HepG2 (cell line): ENCODE measurements around the gene TMEM41A. TPM values are rescaled to one million over a fixed set of nuclear protein-coding genes. Genes with fewer than 3 reads are reported as not detected.

ENCODE experiments used
- ATAC-seq: fragments of 200-7000 bp; cut with Tn5 transposase; 3 replicates; pipeline ENCODE4 v1.9.1; 2020; ENCODE audit warnings: mild to moderate bottlenecking, moderate library complexity
- BruUV-seq: library from RNA; stranded (reverse); fragments of 400-500 nt; replicated peaks from 2 replicates; lab custom pipeline; 2021; lab: Mats Ljungman, UMichigan
- CTCF ChIA-PET: fragments of 300-600 bp; formaldehyde crosslinking; extraction: SDS; loops from one replicate; lab custom pipeline; 2021; ENCODE audit warnings: low total read pairs, inconsistent platforms, low intra/inter-chr PET ratio; lab: Yijun Ruan, JAX
- POLR2A ChIA-PET: fragments of 350-600 bp; sonication (Branson Sonifier 250); formaldehyde crosslinking; loops from one replicate; lab custom pipeline; 2020; ENCODE audit warnings: antibody characterized with exemption, inconsistent platforms; lab: Yijun Ruan, JAX
- DNase-seq: peaks from one replicate; pipeline ENCODE4 v3.0.0-alpha.2; 2015; ENCODE audit warnings: low spot score
- FAIRE-seq: peaks from 3 replicates; lab custom pipeline; 2011; peaks lifted over from hg19 to GRCh38; lab: Jason Lieb, UNC
- H2AFZ ChIP-seq: one replicate; pipeline ENCODE4 v1.6.1; 2011; ENCODE audit warnings: low read length, inconsistent platforms
- H3K27ac ChIP-seq: fragments of 300-600 bp; 3 replicates; pipeline ENCODE4 v1.8.0; 2011; ENCODE audit warnings: mixed run types, mild to moderate bottlenecking, mixed read lengths, low read length, inconsistent platforms; ENCODE audit not compliant: insufficient read depth; ENCODE audit errors: extremely low read length
- H3K27me3 ChIP-seq, 2 experiments: fragments of 200-600 bp in 1 of 2; 2 replicates in 1 of 2; 3 replicates in 1 of 2; pipeline versions ENCODE4 v1.6.0 to v1.8.0; 2011; ENCODE audit warnings: low read length in 2 of 2, mild to moderate bottlenecking in 2 of 2, moderate library complexity in 2 of 2, inconsistent platforms in 1 of 2; ENCODE audit not compliant: insufficient read depth in 2 of 2, control insufficient read depth in 1 of 2
- H3K36me3 ChIP-seq, 2 experiments: fragments of 200-600 bp in 1 of 2; replicated peaks in 1 of 2; 2 replicates in 1 of 2; 3 replicates in 1 of 2; pipeline versions ENCODE4 v1.5.1 to v1.8.0; 2011; ENCODE audit warnings: low read length in 2 of 2, inconsistent platforms in 1 of 2; ENCODE audit not compliant: insufficient read depth in 2 of 2, control insufficient read depth in 1 of 2
- H3K4me1 ChIP-seq: 2 replicates; pipeline ENCODE4 v1.5.1; 2012; ENCODE audit warnings: low read length, inconsistent platforms; ENCODE audit not compliant: insufficient read depth
- H3K4me2 ChIP-seq: 2 replicates; pipeline ENCODE4 v1.6.0; 2011; ENCODE audit warnings: low read depth, low read length, inconsistent platforms
- H3K4me3 ChIP-seq, 3 experiments: fragments of 200-600 bp in 1 of 3; sonication (generic), shearing (Covaris generic) in 1 of 3; replicated peaks in 1 of 3; 2 replicates each; pipeline ENCODE4 v1.5.1; 2011 to 2016; ENCODE audit warnings: low read length in 3 of 3, inconsistent platforms in 2 of 3, low read depth in 2 of 3, mild to moderate bottlenecking in 2 of 3, control low read depth in 1 of 3, mixed read lengths in 1 of 3; ENCODE audit not compliant: insufficient read depth in 1 of 3
- H3K79me2 ChIP-seq: one replicate; pipeline ENCODE4 v1.6.1; 2011; ENCODE audit warnings: low read length, inconsistent platforms; ENCODE audit not compliant: insufficient read depth
- H3K9ac ChIP-seq: 2 replicates; pipeline ENCODE4 v1.6.0; 2011; ENCODE audit warnings: mild to moderate bottlenecking, low read depth, low read length, inconsistent platforms; ENCODE audit not compliant: insufficient read depth
- H3K9me3 ChIP-seq: 2 replicates; pipeline ENCODE4 v1.5.1; 2012; ENCODE audit warnings: mild to moderate bottlenecking, low read length
- H4K20me1 ChIP-seq: 2 replicates; pipeline ENCODE4 v1.6.0; 2011; ENCODE audit warnings: inconsistent platforms, mild to moderate bottlenecking, low read length, moderate library complexity; ENCODE audit not compliant: insufficient read depth
- CCDC6 ChIP-seq: sonication (generic); formaldehyde crosslinking; IDR thresholded peaks from 2 replicates; pipeline ENCODE4 v1.8.1; 2022; ENCODE audit warnings: mild to moderate bottlenecking, missing genetic modification reagents, moderate library complexity
- GMEB2 ChIP-seq: IDR thresholded peaks from 2 replicates; pipeline ENCODE4 v1.6.1; 2016; ENCODE audit warnings: missing biosample characterization, missing genetic modification reagents, low read depth
- MAFF ChIP-seq: IDR thresholded peaks from 2 replicates; pipeline ENCODE4 v1.6.1; 2011; ENCODE audit warnings: low read depth, low read length, improper control_type of control experiment
- MAFK ChIP-seq, 2 experiments: IDR thresholded peaks in 1 of 2; conservative IDR thresholded peaks in 1 of 2; 2 replicates each; pipeline ENCODE4 v1.6.1; 2011; ENCODE audit warnings: improper control_type of control experiment in 2 of 2, low read length in 2 of 2
- SMC3 ChIP-seq: IDR thresholded peaks from 2 replicates; pipeline ENCODE4 v1.6.1; 2011; ENCODE audit warnings: low read length, improper control_type of control experiment
- SP2 ChIP-seq: sonication (generic); formaldehyde crosslinking; IDR thresholded peaks from 2 replicates; pipeline ENCODE4 v1.5.1; 2020; ENCODE audit warnings: mild to moderate bottlenecking, missing genetic modification reagents
- STAG1 ChIP-seq: sonication (generic); formaldehyde crosslinking; IDR thresholded peaks from 2 replicates; pipeline ENCODE4 v1.4.0; 2020; ENCODE audit warnings: missing genetic modification reagents
- ZNF253 ChIP-seq: sonication (generic); formaldehyde crosslinking; IDR thresholded peaks from 2 replicates; pipeline ENCODE4 v1.8.0; 2022; ENCODE audit warnings: mild to moderate bottlenecking, missing genetic modification reagents, borderline replicate concordance
- ZSCAN20 ChIP-seq: sonication (generic); formaldehyde crosslinking; IDR thresholded peaks from 2 replicates; pipeline ENCODE4 v1.4.0; 2020; ENCODE audit warnings: missing genetic modification reagents, mild to moderate bottlenecking, borderline replicate concordance
- WGBS: methylation state at CpG from one replicate; pipeline ENCODE4 v1.1.6; 2017; ENCODE audit warnings: low lambda C conversion rate; 5-methylcytosine and 5-hydroxymethylcytosine counted together
- in situ Hi-C: cut with HindIII; loops from 2 replicates; pipeline ENCODE4 v1.10.0; 2017; ENCODE audit warnings: low pct_unique_long_range_greater_than_20kb; ENCODE audit not compliant: extremely low pct_ligation_motif_present
- intact Hi-C: fragments of 100-400 bp; cut with micrococcal nuclease; formaldehyde crosslinking; loops from one replicate; pipeline ENCODE4 v1.10.0; 2022; ENCODE audit not compliant: unreplicated experiment
- polyA plus RNA-seq, 8 experiments: library from polyadenylated mRNA; depleted of rRNA in 3 of 8; stranded (reverse) in 7 of 8; unstranded in 1 of 8; fragments of >200 nt; fragmentation: Illumina TruSeq in 4 of 8; extraction: Trizol in 4 of 8; gene quantifications; 2 replicates each; pipeline versions ENCODE4 v1.2.1 to v1.2.3, GENCODE V29; 2011 to 2016; ENCODE audit warnings: low read depth in 4 of 8, missing spikeins in 1 of 8, mixed read lengths in 1 of 8; ENCODE audit not compliant: insufficient read depth in 1 of 8
- total RNA-seq, 5 experiments: library from RNA; depleted of rRNA; stranded (reverse); fragments of >200 nt; fragmentation: Illumina TruSeq; extraction: Trizol; gene quantifications; 2 replicates each; pipeline ENCODE4 v1.2.3, GENCODE V29; 2016; ENCODE audit warnings: low read depth in 1 of 5
- TF ChIP-seq, protein P1 (sequence below): sonication (generic); formaldehyde crosslinking; IDR thresholded peaks from 2 replicates; pipeline ENCODE4 v1.5.0; 2020; ENCODE audit warnings: missing genetic modification reagents
- TF ChIP-seq, protein P2 (sequence below): IDR thresholded peaks from 2 replicates; pipeline ENCODE4 v1.6.1; 2016; ENCODE audit warnings: missing genetic modification reagents, missing compliant biosample characterization

Gene TMEM41A
- total and polyA plus RNA-seq, 2 of the 13 experiments (the other 11 are each of a cell fraction or from before 2014, with no cell fraction given), result 30.0 to 40.0 TPM

GRCh38 chr3:185521349-185522138 lies 22.7 kb upstream of the TMEM41A start:
- no peaks in the 10 kb centered on the region for H3K36me3 ChIP-seq
- intact Hi-C loops, result no loop called here
- no TSS peak for BruUV-seq
- FAIRE-seq (no peak), ATAC-seq (no peak), DNase-seq (no peak)
- no peaks in the 10 kb centered on the region for H3K27me3 ChIP-seq
- CTCF ChIA-PET, result no interaction called here
- no peak overlapping the region for H2AFZ ChIP-seq
- no peak overlapping the region for H3K4me3 ChIP-seq
- H3K9ac ChIP-seq, result no peak overlapping the region
- peak; percentile 73 for TF ChIP-seq MAFF
- peak; percentile 49 to 80 for TF ChIP-seq MAFK (conservative IDR thresholded peaks at IDR 0.05 in 1 of 2, IDR thresholded peaks at IDR 0.05 in 1 of 2; ENCODE audit: low read length in 2 of 2)
- TF ChIP-seq ZNF253, result no peak
- H3K4me1 ChIP-seq, result no peaks in the 10 kb centered on the region
- no peaks in the 10 kb centered on the region for H3K9me3 ChIP-seq
- no peak overlapping the region for H3K27ac ChIP-seq
- 61% methylated on average over 7 of the region's 7 CpGs for WGBS
- no peaks in the 10 kb centered on the region for H3K79me2 ChIP-seq
- in situ Hi-C loops, result no loop called here
- no peaks in the 10 kb centered on the region for H4K20me1 ChIP-seq
- H3K4me2 ChIP-seq, result no peak overlapping the region
- POLR2A ChIA-PET, result no interaction called here

GRCh38 chr3:185519021-185519420 lies 20.2 kb upstream of the TMEM41A start:
- H4K20me1 ChIP-seq, result no peaks in the 10 kb centered on the region
- POLR2A ChIA-PET, result no interaction called here
- H3K9me3 ChIP-seq, result no peaks in the 10 kb centered on the region
- H2AFZ ChIP-seq, result no peak overlapping the region
- H3K79me2 ChIP-seq, result no peaks in the 10 kb centered on the region
- no peak overlapping the region for H3K4me3 ChIP-seq
- no peak for FAIRE-seq
- in situ Hi-C loops, result no loop called here
- H3K4me1 ChIP-seq, result no peaks in the 10 kb centered on the region
- TF ChIP-seq, protein P1, sequence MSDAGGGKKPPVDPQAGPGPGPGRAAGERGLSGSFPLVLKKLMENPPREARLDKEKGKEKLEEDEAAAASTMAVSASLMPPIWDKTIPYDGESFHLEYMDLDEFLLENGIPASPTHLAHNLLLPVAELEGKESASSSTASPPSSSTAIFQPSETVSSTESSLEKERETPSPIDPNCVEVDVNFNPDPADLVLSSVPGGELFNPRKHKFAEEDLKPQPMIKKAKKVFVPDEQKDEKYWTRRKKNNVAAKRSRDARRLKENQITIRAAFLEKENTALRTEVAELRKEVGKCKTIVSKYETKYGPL (CRISPR knock-in tag), result no peak
- TF ChIP-seq SMC3 (peak; percentile 31; the same call in 1 of the 2 replicates), CCDC6 (no peak), SP2 (CRISPR knock-in tag) (no peak), GMEB2 (no peak), STAG1 (CRISPR knock-in tag) (peak; percentile 35; the same call in 1 of the 2 replicates), ZSCAN20 (CRISPR knock-in tag) (no peak)
- TF ChIP-seq, protein P2, sequence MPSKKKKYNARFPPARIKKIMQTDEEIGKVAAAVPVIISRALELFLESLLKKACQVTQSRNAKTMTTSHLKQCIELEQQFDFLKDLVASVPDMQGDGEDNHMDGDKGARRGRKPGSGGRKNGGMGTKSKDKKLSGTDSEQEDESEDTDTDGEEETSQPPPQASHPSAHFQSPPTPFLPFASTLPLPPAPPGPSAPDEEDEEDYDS (CRISPR knock-in tag), result no peak
- TF ChIP-seq, all 625 proteins: peak for 2
- no peak overlapping the region for H3K9ac ChIP-seq
- H3K36me3 ChIP-seq, result no peaks in the 10 kb centered on the region
- no peak overlapping the region for H3K4me2 ChIP-seq
- 23% methylated on average over 5 of the region's 5 CpGs for WGBS
- intact Hi-C loops, result no loop called here
- H3K27me3 ChIP-seq, result peaks cover 0 to 2% of the 10 kb centered on the region in 2 experiments; a peak in 2 of 5 replicates
- ATAC-seq (peak; percentile 86), DNase-seq (peak; percentile 21)
- no TSS peak for BruUV-seq
- CTCF ChIA-PET, result no interaction called here
- H3K27ac ChIP-seq, result no peak overlapping the region
